Activated CD8-positive, alpha-beta memory T cell treated with anti-CD3 and anti-CD28 coated beads, Interleukin-2, amount 50 U/mL, for 24 hours (primary cell): Measurements from ENCODE around the gene SMAD6.
"Not testable (repeated sequence)": the region's sequence is repeated elsewhere in the genome, so short reads cannot be mapped to it uniquely, and the experiment has no call there.

Experiments
- DNase-seq: peaks from one replicate; pipeline ENCODE4 v3.0.0-alpha.2; 2020; ENCODE audit errors: extremely low read depth

The SMAD6 gene

DNA sequence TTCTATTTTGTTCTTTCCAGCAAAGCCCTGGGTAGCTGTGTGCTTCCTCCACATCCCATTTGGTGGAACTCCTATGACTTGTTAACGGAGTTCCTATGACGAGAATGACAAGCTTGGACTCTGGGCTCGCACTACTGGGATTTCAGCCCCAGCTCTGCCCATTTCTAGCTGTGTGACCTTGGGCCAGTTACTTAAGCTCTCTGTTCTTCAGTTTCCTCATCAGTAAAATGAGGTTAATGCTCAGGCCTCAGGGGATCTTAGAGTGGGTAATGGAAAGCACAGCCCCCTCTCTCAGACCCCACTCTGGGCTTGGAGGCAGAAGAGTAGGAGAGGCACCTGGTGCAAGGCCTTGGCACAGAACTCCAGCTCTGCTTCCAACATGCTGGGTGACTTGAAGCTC is 123.1 kb downstream of the SMAD6 start:
- no peak for DNase-seq

DNA sequence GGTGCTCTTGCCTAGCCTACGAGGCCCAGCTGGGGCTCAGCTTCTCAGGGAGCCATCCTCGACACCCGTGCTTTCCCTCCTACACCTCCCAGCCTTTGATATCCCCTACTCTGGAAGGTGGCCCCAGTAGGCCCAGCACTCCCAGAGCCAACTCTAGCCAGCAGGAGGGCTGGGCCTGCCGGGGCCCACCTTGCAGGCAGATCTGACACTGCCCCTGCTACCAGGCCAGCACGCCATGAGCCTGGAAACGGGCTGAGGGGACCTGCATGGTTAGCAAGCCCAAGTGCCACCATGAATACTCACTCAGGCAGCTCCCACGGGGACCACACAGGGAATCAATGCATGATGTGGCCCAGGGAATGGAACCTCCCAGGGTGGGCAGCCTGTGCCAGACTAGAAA is 123.7 kb downstream of the SMAD6 start:
- no peak for DNase-seq

DNA sequence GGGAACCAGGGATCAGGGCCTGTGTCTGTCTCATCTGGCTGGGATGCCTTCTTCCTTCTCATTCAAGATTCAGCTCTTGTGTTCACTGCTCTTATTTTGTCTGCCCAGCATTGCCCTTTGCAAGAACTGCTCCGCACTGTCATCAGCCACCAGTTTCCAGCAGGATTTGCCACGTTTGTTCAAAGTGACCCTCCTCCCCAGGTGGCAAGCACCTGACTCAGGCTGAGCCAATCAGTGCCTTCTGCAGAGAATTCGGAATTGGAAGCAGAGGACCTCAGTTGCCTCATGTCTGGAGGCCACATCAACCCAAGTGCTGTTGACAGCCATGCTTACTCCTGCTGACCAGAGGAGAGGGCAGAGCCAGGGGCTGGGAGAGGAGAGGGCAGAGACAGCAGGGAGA is 124.5 kb downstream of the SMAD6 start:
- DNase-seq = no peak

DNA sequence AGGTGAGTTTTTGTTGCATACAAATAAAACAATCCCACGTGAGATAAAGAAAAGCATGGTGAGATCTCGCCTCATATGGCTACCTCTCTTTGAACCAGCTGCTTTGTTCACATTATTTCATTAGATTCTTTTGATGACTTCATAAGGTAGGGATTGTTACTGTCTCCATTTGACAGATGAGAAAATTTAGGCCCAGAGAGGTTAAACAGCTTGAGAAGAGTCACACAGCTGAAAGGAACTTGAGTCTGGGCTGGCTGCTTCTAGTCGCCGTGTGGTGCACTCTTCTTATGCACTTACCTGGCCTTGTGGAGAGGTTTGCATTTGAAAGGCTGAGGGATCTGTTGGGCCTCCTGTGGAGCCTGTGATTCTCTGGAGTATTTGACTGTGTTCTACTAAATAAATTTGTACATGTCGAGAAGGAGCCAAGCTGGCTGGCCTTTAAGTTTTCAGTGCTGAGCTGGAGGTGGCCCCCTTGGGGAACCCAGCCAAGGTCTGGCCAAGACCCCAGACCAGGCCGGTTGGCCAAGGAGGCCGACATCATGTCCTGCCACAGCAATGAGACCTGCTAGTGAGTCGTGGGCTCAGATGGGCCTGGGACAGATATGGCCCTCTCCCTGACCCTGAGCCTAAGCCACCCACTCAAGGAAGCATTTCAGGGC is 125.1 kb downstream of the SMAD6 start:
- no peak for DNase-seq

DNA sequence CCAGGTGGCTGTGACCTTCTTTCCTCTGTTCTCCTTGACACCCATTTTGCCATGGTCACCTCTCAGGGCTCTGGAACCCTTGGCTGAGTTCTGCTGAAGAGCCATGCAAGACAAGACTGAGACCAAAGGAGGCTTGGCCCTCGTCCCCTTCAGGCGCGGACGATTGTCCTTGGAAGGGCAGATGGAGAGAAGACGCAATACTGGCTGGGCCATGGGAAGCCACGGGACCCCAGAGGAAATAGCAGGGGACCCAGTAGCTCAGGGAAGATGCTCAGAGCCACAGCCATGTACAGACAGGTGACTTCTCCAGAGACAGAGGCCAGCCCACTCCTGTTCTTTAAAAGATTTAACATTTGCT is 125.6 kb downstream of the SMAD6 start:
- no peak for DNase-seq

GRCh38 chr15:66828817-66829541 is 126.9 kb downstream of the SMAD6 start:
- DNase-seq = not testable (repeated sequence)

GRCh38 chr15:66829551-66830121 is 127.6 kb downstream of the SMAD6 start:
- no peak for DNase-seq

DNA sequence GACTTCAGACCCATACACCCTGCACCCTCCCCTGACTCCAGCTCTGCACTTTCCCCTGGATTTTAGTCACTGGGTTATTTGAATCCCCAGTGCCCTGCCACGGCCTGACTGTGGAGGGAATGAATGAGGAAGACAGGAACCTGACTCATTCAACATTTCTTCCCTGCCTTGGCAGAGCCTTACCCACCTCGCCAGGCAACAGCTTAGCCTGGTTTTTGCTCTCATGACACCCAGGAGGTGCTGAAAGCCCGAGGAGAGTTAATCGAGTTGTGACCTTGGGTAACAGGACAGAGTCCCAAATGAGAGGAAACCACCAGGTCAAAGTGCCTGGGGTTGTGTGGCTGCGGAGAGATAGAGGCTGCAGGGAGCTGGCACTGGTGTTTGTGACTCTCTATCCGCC is 128.3 kb downstream of the SMAD6 start:
- no peak for DNase-seq

- no peak for DNase-seq
Measured at GRCh38 chr15:66830823-66831222, 128.8 kb downstream of the SMAD6 start.

DNA sequence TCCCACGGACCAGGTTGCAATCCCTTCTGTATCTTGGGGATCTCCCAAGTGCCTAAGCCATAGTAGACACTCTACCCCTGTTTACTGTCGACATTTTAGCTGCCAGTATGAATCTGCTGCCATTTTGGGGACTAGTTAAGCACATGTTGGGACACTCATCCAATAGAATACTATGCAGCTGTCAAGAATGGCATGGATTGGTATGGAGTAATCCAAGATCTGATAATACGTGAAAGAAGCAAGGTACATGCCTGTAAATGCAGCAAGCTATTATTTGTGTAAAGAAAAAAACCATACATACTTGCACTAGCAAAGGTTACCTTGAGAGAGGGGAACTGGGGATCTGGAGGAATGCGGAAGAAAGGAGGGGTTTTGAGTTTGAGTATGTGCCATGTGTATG is 129.3 kb downstream of the SMAD6 start:
- DNase-seq = no peak

GRCh38 chr15:66831801-66832390 is 129.9 kb downstream of the SMAD6 start:
- DNase-seq = no peak
